ENCODE measurements around the gene PDP2. TPM values are rescaled to one million over a fixed set of nuclear protein-coding genes. Genes with fewer than 3 reads are reported as not detected.

PDP2 gene
- total RNA-seq, 1 experiment from 2014 or later, result 21.5 TPM

- no peaks in the 10 kb centered on the region for H3K9me3 Mint-ChIP-seq (ENCODE audit: unreplicated experiment)
- no TSS peak for BruUV-seq (replicated peaks)
- H3K27ac Mint-ChIP-seq (ENCODE audit: low read depth, unreplicated experiment), result no peak overlapping the region
- H3K36me3 Mint-ChIP-seq (ENCODE audit: insufficient read depth, unreplicated experiment), result no peaks in the 10 kb centered on the region
- no peak for DNase-seq (ENCODE audit: unreplicated experiment)
- POLR2A ChIA-PET, result interaction anchor here (0.9 kb wide), 1 partner anchor 32 kb away, joined by 3 read pairs; the partner anchor contains the start of gene PDP2
- CTCF ChIA-PET, result interaction anchor here (3.0 to 5.5 kb wide), 2 partner anchors 13 to 19 kb away, joined by 11 to 39 read pairs; no protein-coding TSS in a partner anchor
- no peak overlapping the region for H3K4me3 Mint-ChIP-seq (ENCODE audit: unreplicated experiment)
- H3K27me3 Mint-ChIP-seq (ENCODE audit: insufficient read depth, unreplicated experiment), result peaks cover 11% of the 10 kb centered on the region
- H3K4me1 Mint-ChIP-seq (ENCODE audit: insufficient read depth, unreplicated experiment), result no peaks in the 10 kb centered on the region
- TF ChIP-seq, protein P1, sequence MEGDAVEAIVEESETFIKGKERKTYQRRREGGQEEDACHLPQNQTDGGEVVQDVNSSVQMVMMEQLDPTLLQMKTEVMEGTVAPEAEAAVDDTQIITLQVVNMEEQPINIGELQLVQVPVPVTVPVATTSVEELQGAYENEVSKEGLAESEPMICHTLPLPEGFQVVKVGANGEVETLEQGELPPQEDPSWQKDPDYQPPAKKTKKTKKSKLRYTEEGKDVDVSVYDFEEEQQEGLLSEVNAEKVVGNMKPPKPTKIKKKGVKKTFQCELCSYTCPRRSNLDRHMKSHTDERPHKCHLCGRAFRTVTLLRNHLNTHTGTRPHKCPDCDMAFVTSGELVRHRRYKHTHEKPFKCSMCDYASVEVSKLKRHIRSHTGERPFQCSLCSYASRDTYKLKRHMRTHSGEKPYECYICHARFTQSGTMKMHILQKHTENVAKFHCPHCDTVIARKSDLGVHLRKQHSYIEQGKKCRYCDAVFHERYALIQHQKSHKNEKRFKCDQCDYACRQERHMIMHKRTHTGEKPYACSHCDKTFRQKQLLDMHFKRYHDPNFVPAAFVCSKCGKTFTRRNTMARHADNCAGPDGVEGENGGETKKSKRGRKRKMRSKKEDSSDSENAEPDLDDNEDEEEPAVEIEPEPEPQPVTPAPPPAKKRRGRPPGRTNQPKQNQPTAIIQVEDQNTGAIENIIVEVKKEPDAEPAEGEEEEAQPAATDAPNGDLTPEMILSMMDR (IDR thresholded peaks at IDR 0.05; ENCODE audit: unreplicated experiment), result no peak
- intact Hi-C loops (cut with micrococcal nuclease), result no loop called here
Observed at GRCh38 chr16:66848172-66848571, 32.1 kb upstream of the PDP2 start.

GRCh38 chr16:66849021-66849420 is 31.3 kb upstream of the PDP2 start:
- POLR2A ChIA-PET, result no interaction called here
- Mint-ChIP-seq H3K36me3 (ENCODE audit: insufficient read depth, unreplicated experiment) (no peaks in the 10 kb centered on the region), H3K4me3 (ENCODE audit: unreplicated experiment) (no peak overlapping the region), H3K27me3 (ENCODE audit: insufficient read depth, unreplicated experiment) (peaks cover 11% of the 10 kb centered on the region), H3K9me3 (ENCODE audit: unreplicated experiment) (no peaks in the 10 kb centered on the region), H3K4me1 (ENCODE audit: insufficient read depth, unreplicated experiment) (no peaks in the 10 kb centered on the region), H3K27ac (ENCODE audit: low read depth, unreplicated experiment) (no peak overlapping the region)
- CTCF ChIA-PET, result interaction anchor here (0.5 to 5.5 kb wide), 6 partner anchors 12 to 87 kb away, joined by 3 to 39 read pairs (median 4); partner anchors contain the start of gene CES2
- no peak for DNase-seq (ENCODE audit: unreplicated experiment)
- TF ChIP-seq, protein P1 (IDR thresholded peaks at IDR 0.05; ENCODE audit: unreplicated experiment), result no peak
- intact Hi-C loops (cut with micrococcal nuclease), result no loop called here
- BruUV-seq (replicated peaks), result no TSS peak

- peaks cover 11% of the 10 kb centered on the region for H3K27me3 Mint-ChIP-seq (ENCODE audit: insufficient read depth, unreplicated experiment)
- no peaks in the 10 kb centered on the region for H3K36me3 Mint-ChIP-seq (ENCODE audit: insufficient read depth, unreplicated experiment)
- no TSS peak for BruUV-seq (replicated peaks)
- no peaks in the 10 kb centered on the region for H3K9me3 Mint-ChIP-seq (ENCODE audit: unreplicated experiment)
- TF ChIP-seq, protein P1 (IDR thresholded peaks at IDR 0.05; ENCODE audit: unreplicated experiment), result no peak
- DNase-seq (ENCODE audit: unreplicated experiment), result no peak
- ChIA-PET CTCF (interaction anchor here (0.6 to 5.5 kb wide), 9 partner anchors 12 to 579 kb away, joined by 3 to 39 read pairs (median 3); no protein-coding TSS in a partner anchor), POLR2A (no interaction called here)
- H3K4me3 Mint-ChIP-seq (ENCODE audit: unreplicated experiment), result no peak overlapping the region
- intact Hi-C loops (cut with micrococcal nuclease), result no loop called here
- H3K27ac Mint-ChIP-seq (ENCODE audit: low read depth, unreplicated experiment), result no peak overlapping the region
- H3K4me1 Mint-ChIP-seq (ENCODE audit: insufficient read depth, unreplicated experiment), result no peaks in the 10 kb centered on the region
Observed at GRCh38 chr16:66849549-66849948, 30.8 kb upstream of the PDP2 start.

GRCh38 chr16:66850115-66850815 is 30.1 kb upstream of the PDP2 start:
- Mint-ChIP-seq H3K4me1 (ENCODE audit: insufficient read depth, unreplicated experiment) (no peaks in the 10 kb centered on the region), H3K4me3 (ENCODE audit: unreplicated experiment) (no peak overlapping the region), H3K9me3 (ENCODE audit: unreplicated experiment) (no peaks in the 10 kb centered on the region), H3K27ac (ENCODE audit: low read depth, unreplicated experiment) (no peak overlapping the region), H3K36me3 (ENCODE audit: insufficient read depth, unreplicated experiment) (no peaks in the 10 kb centered on the region), H3K27me3 (ENCODE audit: insufficient read depth, unreplicated experiment) (peaks cover 5% of the 10 kb centered on the region)
- ChIA-PET CTCF (interaction anchor here (0.6 to 5.5 kb wide), 7 partner anchors 11 to 578 kb away, joined by 3 to 39 read pairs (median 3); partner anchors contain the start of gene NAE1), POLR2A (interaction anchor here (0.9 kb wide), 1 partner anchor 66 kb away, joined by 3 read pairs; no protein-coding TSS in a partner anchor)
- TF ChIP-seq, protein P1 (IDR thresholded peaks at IDR 0.05; ENCODE audit: unreplicated experiment), result no peak
- DNase-seq (ENCODE audit: unreplicated experiment), result no peak
- BruUV-seq (replicated peaks), result no TSS peak
- intact Hi-C loops (cut with micrococcal nuclease), result no loop called here

All from MCF 10A (cell line).